Stimulated activated CD8-positive, alpha-beta memory T cell treated with anti-CD3 and anti-CD28 coated beads, Interleukin-7, amount 100 ng/mL, for 24 hours (primary cell): ENCODE data around the gene C2orf74.
"Not testable (repeated sequence)": the region's sequence is repeated elsewhere in the genome, so short reads cannot be mapped to it uniquely, and the experiment has no call there.

ENCODE experiments used
- DNase-seq: peaks from one replicate; pipeline ENCODE4 v3.0.0-alpha.2; 2020; ENCODE audit warnings: low read depth

Gene C2orf74

GRCh38 chr2:61173116-61173515 lies 11.1 kb downstream of the C2orf74 start:
- DNase-seq: no peak

- DNase-seq: no peak
These were observed 13.0 kb downstream of the C2orf74 start for GRCh38 chr2:61175036-61175435.

GRCh38 chr2:61176755-61177726 lies 15.1 kb downstream of the C2orf74 start:
- peak; percentile 84 for DNase-seq

- DNase-seq: peak; percentile 11
These were observed 15.9 kb downstream of the C2orf74 start for GRCh38 chr2:61177727-61178549.

GRCh38 chr2:61178603-61179545 lies 16.9 kb downstream of the C2orf74 start:
- no peak for DNase-seq

GRCh38 chr2:61179701-61180639 lies 18.0 kb downstream of the C2orf74 start:
- DNase-seq: no peak

GRCh38 chr2:61180686-61181085 lies 18.7 kb downstream of the C2orf74 start:
- no peak for DNase-seq

- DNase-seq: no peak
These were observed 19.5 kb downstream of the C2orf74 start for GRCh38 chr2:61181382-61182058.

GRCh38 chr2:61182059-61182383 lies 20.0 kb downstream of the C2orf74 start:
- no peak for DNase-seq

- no peak for DNase-seq
These were observed 21.8 kb downstream of the C2orf74 start for GRCh38 chr2:61183795-61184194.

- no peak for DNase-seq
These were observed 22.3 kb downstream of the C2orf74 start for GRCh38 chr2:61184263-61184662.

GRCh38 chr2:61185231-61185728 lies 23.3 kb downstream of the C2orf74 start:
- DNase-seq: no peak

- DNase-seq: no peak
These were observed 25.1 kb downstream of the C2orf74 start for GRCh38 chr2:61187085-61187484.

GRCh38 chr2:61193670-61194561 lies 31.9 kb downstream of the C2orf74 start:
- DNase-seq: no peak

- DNase-seq: not testable (repeated sequence)
These were observed 32.7 kb downstream of the C2orf74 start for GRCh38 chr2:61194646-61195045.

GRCh38 chr2:61196671-61197070 lies 34.7 kb downstream of the C2orf74 start:
- DNase-seq: no peak

GRCh38 chr2:61205132-61205531 lies 43.1 kb downstream of the C2orf74 start:
- DNase-seq: no peak

- no peak for DNase-seq
These were observed 48.5 kb downstream of the C2orf74 start for GRCh38 chr2:61210332-61210981.
